Measurements from ENCODE around the gene PIK3CD.
A peak's percentile ranks its signal among the peaks of the same experiment; 100 is the strongest.

DNA sequence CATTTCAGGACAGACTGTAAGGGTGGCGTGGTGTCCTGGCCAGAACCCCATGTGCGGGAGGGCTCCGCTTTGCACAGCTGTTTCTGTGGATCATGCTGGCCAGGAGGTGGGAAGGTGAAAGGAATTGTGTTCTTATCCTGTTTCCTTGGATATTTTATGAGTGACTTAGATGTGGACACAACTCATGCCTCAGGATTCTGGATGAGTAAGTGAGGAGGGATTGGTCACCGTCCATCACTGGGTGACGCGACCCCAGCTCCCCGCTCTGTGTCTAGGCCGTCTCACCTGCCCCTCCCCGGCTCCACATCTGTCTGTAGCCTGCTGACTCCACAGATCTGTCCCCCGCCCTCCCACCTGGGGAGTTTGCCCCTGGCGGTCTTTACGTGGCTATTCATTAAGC is 48.8 kb downstream of the PIK3CD start:
- TF ChIP-seq, protein P1, sequence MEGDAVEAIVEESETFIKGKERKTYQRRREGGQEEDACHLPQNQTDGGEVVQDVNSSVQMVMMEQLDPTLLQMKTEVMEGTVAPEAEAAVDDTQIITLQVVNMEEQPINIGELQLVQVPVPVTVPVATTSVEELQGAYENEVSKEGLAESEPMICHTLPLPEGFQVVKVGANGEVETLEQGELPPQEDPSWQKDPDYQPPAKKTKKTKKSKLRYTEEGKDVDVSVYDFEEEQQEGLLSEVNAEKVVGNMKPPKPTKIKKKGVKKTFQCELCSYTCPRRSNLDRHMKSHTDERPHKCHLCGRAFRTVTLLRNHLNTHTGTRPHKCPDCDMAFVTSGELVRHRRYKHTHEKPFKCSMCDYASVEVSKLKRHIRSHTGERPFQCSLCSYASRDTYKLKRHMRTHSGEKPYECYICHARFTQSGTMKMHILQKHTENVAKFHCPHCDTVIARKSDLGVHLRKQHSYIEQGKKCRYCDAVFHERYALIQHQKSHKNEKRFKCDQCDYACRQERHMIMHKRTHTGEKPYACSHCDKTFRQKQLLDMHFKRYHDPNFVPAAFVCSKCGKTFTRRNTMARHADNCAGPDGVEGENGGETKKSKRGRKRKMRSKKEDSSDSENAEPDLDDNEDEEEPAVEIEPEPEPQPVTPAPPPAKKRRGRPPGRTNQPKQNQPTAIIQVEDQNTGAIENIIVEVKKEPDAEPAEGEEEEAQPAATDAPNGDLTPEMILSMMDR (conservative IDR thresholded peaks at IDR 0.05; ENCODE audit: low read depth, low read length), result no peak
- TF ChIP-seq MAZ (IDR thresholded peaks at IDR 0.05; ENCODE audit: borderline replicate concordance, low read depth, low read length) (peak; percentile 44; the same call in 1 of the 2 replicates), POLR2A (IDR thresholded peaks at IDR 0.05; ENCODE audit: low read depth, low read length) (no peak), RAD21 (IDR thresholded peaks at IDR 0.05; ENCODE audit: low read length) (no peak), MXI1 (IDR thresholded peaks at IDR 0.05; ENCODE audit: borderline replicate concordance, low read depth, low read length) (peak; percentile 84)
- TF ChIP-seq, protein P2, sequence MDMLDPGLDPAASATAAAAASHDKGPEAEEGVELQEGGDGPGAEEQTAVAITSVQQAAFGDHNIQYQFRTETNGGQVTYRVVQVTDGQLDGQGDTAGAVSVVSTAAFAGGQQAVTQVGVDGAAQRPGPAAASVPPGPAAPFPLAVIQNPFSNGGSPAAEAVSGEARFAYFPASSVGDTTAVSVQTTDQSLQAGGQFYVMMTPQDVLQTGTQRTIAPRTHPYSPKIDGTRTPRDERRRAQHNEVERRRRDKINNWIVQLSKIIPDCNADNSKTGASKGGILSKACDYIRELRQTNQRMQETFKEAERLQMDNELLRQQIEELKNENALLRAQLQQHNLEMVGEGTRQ (IDR thresholded peaks at IDR 0.05; ENCODE audit: low read depth, low read length), result peak; percentile 25
- TF ChIP-seq, protein P3, sequence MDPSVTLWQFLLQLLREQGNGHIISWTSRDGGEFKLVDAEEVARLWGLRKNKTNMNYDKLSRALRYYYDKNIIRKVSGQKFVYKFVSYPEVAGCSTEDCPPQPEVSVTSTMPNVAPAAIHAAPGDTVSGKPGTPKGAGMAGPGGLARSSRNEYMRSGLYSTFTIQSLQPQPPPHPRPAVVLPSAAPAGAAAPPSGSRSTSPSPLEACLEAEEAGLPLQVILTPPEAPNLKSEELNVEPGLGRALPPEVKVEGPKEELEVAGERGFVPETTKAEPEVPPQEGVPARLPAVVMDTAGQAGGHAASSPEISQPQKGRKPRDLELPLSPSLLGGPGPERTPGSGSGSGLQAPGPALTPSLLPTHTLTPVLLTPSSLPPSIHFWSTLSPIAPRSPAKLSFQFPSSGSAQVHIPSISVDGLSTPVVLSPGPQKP (IDR thresholded peaks at IDR 0.05; ENCODE audit: borderline replicate concordance, low read depth, low read length), result no peak

Data from IMR-90 (cell line).